ENCODE data around the gene SCN4B. TPM values are rescaled to one million over a fixed set of nuclear protein-coding genes. Genes with fewer than 3 reads are reported as not detected.

Gene SCN4B
- total and polyA plus RNA-seq, 8 donors, result 0.75 to 3.6 (median 1.6) TPM; not detected in 3

- Histone ChIP-seq H3K27me3 (peaks cover 0 to 7% (median 0%) of the 10 kb centered on the region in 3 donors), H3K9me3 (no peaks in the 10 kb centered on the region), H3K4me3 (no peak overlapping the region), H3K27ac (no peak overlapping the region), H3K36me3 (peaks cover 0 to 3% (median 0%) of the 10 kb centered on the region in 4 donors), H3K4me1 (no peaks in the 10 kb centered on the region)
- no peak for DNase-seq
- WGBS, 5 donors, result 75 to 94% (median 89%) methylated on average over 5 to 6 of the region's 6 CpGs
- intact Hi-C loops (cut with DNase I; ENCODE audit: low total_unique reads), result no loop called here
- TF ChIP-seq CTCF (IDR thresholded peaks at IDR 0.05), result no peak
- no peak for TF ChIP-seq EP300 (IDR thresholded peaks at IDR 0.05)
- TF ChIP-seq POLR2AphosphoS5 (IDR thresholded peaks at IDR 0.05), result no peak
- TF ChIP-seq POLR2A (IDR thresholded peaks at IDR 0.05), result no peak
Observed at GRCh38 chr11:118111744-118112035, 40.9 kb downstream of the SCN4B start.

DNA sequence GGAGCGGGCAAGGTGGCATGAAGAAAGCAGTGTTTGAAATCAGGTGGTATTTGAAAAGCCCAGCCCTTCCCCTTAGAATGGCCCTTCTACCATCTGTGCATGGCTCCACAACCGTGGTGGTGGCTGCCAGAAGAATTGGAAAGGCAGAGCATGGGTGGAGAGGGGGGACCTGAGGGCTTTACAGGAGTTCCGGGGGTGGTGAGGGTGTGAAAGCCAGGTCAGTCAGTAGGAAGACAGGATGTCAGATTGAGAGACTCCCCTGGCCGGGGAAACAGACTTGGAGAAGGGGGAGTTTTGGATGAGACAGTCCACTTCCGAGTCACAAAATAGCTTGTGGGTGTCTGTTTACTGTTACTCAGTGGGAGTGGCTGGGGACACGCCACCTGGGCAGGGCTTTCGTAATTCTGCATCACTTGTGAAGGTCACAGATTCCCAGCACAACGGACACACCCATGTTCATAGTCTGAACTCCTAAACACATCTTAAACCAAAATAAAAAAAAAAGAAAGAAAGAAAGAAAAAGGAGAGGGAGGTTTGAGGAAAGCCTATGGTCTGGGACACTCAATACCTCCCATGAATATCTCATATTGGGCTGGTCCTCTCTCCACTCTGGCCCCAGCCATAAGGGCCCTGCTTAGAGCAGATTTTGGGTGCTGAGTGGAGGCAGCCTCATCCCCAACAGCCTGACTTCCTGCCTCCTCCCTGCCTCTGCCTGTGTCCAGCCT lies 41.4 kb downstream of the SCN4B start:
- Histone ChIP-seq H3K4me3 (no peak overlapping the region), H3K9me3 (no peaks in the 10 kb centered on the region), H3K27me3 (peaks cover 0 to 7% (median 0%) of the 10 kb centered on the region in 3 donors), H3K4me1 (no peaks in the 10 kb centered on the region), H3K27ac (no peak overlapping the region), H3K36me3 (peaks cover 0 to 3% (median 0%) of the 10 kb centered on the region in 4 donors)
- peak in 1 of 2 donors; percentile 44 for DNase-seq
- TF ChIP-seq POLR2AphosphoS5 (IDR thresholded peaks at IDR 0.05), result no peak
- TF ChIP-seq POLR2A (IDR thresholded peaks at IDR 0.05), result no peak
- TF ChIP-seq EP300 (IDR thresholded peaks at IDR 0.05), result no peak
- 61 to 78% (median 72%) methylated on average over 8 of the region's 8 CpGs for WGBS, 5 donors
- intact Hi-C loops (cut with DNase I; ENCODE audit: low total_unique reads), result no loop called here

DNA sequence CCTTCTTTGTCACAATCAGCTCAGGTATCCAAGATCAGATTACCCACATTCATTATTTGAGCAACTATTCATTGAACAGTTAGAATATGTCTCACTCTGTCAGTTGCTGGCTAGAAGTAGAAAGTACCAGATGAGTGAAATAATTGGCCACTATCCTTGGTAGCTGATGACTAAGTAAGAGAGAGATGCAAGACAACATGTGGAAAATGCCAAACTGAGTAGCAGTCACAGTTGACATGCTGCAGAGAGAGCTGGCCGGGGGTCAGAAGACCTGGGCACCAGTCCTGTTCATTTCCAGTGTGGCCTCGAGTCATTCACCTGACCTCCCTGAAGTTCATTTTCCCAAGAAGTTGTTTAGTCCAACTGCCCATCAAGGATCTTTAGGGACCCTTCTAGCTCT lies 43.4 kb downstream of the SCN4B start:
- Histone ChIP-seq H3K9me3 (no peaks in the 10 kb centered on the region), H3K4me1 (no peaks in the 10 kb centered on the region), H3K27ac (no peak overlapping the region), H3K4me3 (no peak overlapping the region), H3K36me3 (no peaks in the 10 kb centered on the region), H3K27me3 (peaks cover 0 to 8% (median 0%) of the 10 kb centered on the region in 3 donors)
- DNase-seq, result no peak
- 52 to 92% (median 77%) methylated on average over 2 of the region's 2 CpGs for WGBS, 5 donors
- intact Hi-C loops (cut with DNase I; ENCODE audit: low total_unique reads), result no loop called here
- TF ChIP-seq POLR2AphosphoS5 (IDR thresholded peaks at IDR 0.05) (no peak), EP300 (IDR thresholded peaks at IDR 0.05) (no peak), POLR2A (IDR thresholded peaks at IDR 0.05) (no peak), CTCF (IDR thresholded peaks at IDR 0.05) (no peak)

GRCh38 chr11:118108513-118108912 lies 44.1 kb downstream of the SCN4B start:
- no peak for DNase-seq
- 78 to 81% (median 81%) methylated on average over 5 of the region's 5 CpGs for WGBS, 5 donors
- H3K36me3 ChIP-seq, result no peaks in the 10 kb centered on the region
- H3K27me3 ChIP-seq, result peaks cover 0 to 11% (median 0%) of the 10 kb centered on the region in 3 donors
- H3K4me3 ChIP-seq, result no peak overlapping the region
- no peak for TF ChIP-seq POLR2A (IDR thresholded peaks at IDR 0.05)
- TF ChIP-seq EP300 (IDR thresholded peaks at IDR 0.05), result no peak
- no peak for TF ChIP-seq CTCF (IDR thresholded peaks at IDR 0.05)
- TF ChIP-seq POLR2AphosphoS5 (IDR thresholded peaks at IDR 0.05), result no peak
- no peaks in the 10 kb centered on the region for H3K4me1 ChIP-seq
- intact Hi-C loops (cut with DNase I; ENCODE audit: low total_unique reads), result no loop called here
- no peaks in the 10 kb centered on the region for H3K9me3 ChIP-seq
- H3K27ac ChIP-seq, result no peak overlapping the region

GRCh38 chr11:118106789-118107335 lies 45.8 kb downstream of the SCN4B start:
- H3K9me3 ChIP-seq, result no peaks in the 10 kb centered on the region
- WGBS, 5 donors, result 71 to 88% (median 83%) methylated on average over 2 of the region's 2 CpGs
- H3K27me3 ChIP-seq, result peaks cover 0 to 11% (median 0%) of the 10 kb centered on the region in 3 donors
- no peaks in the 10 kb centered on the region for H3K36me3 ChIP-seq
- no peak for DNase-seq
- no peak for TF ChIP-seq CTCF (IDR thresholded peaks at IDR 0.05)
- TF ChIP-seq POLR2AphosphoS5 (IDR thresholded peaks at IDR 0.05), result no peak
- TF ChIP-seq POLR2A (IDR thresholded peaks at IDR 0.05), result no peak
- TF ChIP-seq EP300 (IDR thresholded peaks at IDR 0.05), result no peak
- H3K27ac ChIP-seq, result no peak overlapping the region
- H3K4me3 ChIP-seq, result no peak overlapping the region
- intact Hi-C loops (cut with DNase I; ENCODE audit: low total_unique reads), result no loop called here
- H3K4me1 ChIP-seq, result no peaks in the 10 kb centered on the region

All from stomach (tissue), 9 donors.